ENCODE results near the gene CDC34. TPM values are rescaled to one million over a fixed set of nuclear protein-coding genes. Genes with fewer than 3 reads are reported as not detected.

Gene CDC34
- total and polyA plus RNA-seq, 7 donors, result 72.6 to 160 (median 107) TPM

DNA sequence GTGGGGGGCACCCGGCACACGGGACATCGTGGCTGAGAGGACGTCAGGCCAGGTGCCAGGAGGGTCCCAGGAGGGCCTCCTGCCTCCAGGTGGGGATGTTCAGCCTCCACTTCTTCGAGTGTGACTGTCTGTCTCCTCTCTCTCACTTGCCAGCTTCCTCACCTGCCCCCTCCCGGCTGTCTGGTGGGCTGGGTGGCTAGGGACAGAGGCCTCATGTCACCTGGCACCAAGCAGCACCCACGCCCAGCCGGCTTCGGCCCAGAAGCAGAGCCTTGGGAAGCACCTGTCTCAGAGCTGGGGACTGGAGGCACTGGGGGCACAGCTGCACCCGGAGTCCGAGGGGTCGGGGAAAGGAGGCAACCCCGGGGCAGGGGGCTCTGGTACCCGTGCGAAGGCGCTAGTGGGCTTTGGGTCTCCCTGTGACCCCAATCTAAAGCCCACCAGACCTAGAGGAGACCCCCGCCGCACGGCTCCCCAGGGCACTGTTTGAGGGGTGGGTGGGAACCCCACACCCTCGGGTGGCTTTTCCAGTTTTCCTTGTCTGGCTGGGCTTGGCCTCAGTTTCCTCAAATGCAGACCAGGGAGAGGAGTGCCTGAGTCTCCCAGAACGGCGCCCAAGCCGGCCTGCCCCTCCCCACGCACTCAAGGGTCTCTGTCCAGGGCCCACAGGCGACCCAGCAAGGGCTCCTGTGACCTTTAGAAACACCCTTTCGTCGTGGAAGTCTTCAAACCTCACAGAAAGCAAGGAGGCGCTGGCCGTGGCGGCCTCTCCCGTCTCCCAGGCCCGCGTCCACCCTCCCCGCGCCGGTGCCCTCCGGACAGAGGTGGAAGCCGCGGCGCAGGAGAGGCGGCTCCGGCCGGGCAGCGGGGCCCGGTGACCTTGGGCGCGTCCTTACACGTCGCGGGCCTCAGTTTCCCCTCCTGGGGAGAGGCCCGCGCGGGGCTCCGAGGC lies 57.5 kb downstream of the CDC34 start:
- Histone ChIP-seq H3K4me3 (peak overlapping the region; percentile 30), H3K27me3 (ENCODE audit: insufficient read depth in 3 of 3, low read length in 2 of 3) (peaks cover 0 to 40% (median 20%) of the 10 kb centered on the region in 3 donors), H3K4me1 (peaks cover 3% of the 10 kb centered on the region), H3K9me3 (no peaks in the 10 kb centered on the region), H3K36me3 (ENCODE audit: insufficient read depth in 1 of 2, low read depth in 1 of 2) (no peaks in the 10 kb centered on the region), H3K27ac (no peak overlapping the region)
- ATAC-seq, result no peak
- no peak for DNase-seq
- TF ChIP-seq, protein P1, sequence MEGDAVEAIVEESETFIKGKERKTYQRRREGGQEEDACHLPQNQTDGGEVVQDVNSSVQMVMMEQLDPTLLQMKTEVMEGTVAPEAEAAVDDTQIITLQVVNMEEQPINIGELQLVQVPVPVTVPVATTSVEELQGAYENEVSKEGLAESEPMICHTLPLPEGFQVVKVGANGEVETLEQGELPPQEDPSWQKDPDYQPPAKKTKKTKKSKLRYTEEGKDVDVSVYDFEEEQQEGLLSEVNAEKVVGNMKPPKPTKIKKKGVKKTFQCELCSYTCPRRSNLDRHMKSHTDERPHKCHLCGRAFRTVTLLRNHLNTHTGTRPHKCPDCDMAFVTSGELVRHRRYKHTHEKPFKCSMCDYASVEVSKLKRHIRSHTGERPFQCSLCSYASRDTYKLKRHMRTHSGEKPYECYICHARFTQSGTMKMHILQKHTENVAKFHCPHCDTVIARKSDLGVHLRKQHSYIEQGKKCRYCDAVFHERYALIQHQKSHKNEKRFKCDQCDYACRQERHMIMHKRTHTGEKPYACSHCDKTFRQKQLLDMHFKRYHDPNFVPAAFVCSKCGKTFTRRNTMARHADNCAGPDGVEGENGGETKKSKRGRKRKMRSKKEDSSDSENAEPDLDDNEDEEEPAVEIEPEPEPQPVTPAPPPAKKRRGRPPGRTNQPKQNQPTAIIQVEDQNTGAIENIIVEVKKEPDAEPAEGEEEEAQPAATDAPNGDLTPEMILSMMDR (IDR thresholded peaks at IDR 0.05), result no peak
- WGBS, 3 donors, result 12 to 16% (median 13%) methylated on average over 46 to 54 of the region's 54 CpGs
- intact Hi-C loops (cut with DNase I), result loop anchor here in 1 of 2 donors (10.0 kb wide), 1 partner anchor 146 kb away; no protein-coding TSS in a partner anchor

DNA sequence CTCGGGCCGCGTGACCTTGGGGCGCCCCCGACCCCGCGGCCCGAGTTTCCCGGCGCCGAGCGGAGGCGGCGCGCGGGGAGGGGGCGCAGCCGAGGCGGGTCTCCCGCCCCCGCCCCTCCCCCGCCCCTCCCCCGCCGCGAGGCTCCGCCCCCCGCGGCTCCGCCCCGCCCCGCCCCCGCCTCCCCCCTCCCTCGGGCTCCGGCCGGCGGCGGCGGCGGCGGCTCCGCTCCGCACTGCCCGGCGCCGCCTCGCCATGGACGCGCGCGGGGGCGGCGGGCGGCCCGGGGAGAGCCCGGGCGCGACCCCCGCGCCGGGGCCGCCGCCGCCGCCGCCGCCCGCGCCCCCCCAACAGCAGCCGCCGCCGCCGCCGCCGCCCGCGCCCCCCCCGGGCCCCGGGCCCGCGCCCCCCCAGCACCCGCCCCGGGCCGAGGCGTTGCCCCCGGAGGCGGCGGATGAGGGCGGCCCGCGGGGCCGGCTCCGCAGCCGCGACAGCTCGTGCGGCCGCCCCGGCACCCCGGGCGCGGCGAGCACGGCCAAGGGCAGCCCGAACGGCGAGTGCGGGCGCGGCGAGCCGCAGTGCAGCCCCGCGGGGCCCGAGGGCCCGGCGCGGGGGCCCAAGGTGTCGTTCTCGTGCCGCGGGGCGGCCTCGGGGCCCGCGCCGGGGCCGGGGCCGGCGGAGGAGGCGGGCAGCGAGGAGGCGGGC lies 58.3 kb downstream of the CDC34 start, which contains the start of gene HCN2:
Gene HCN2 (plus strand): TSS at position 189 of the 703 bp plus-strand sequence. CDS start 65 bp downstream, at position 254.
- H3K9me3 ChIP-seq, result no peaks in the 10 kb centered on the region
- no peaks in the 10 kb centered on the region for H3K36me3 ChIP-seq (ENCODE audit: insufficient read depth in 1 of 2, low read depth in 1 of 2)
- WGBS, 3 donors, result 0 to 1% (median 1%) methylated on average over 20 to 121 of the region's 132 CpGs
- TF ChIP-seq, protein P1 (IDR thresholded peaks at IDR 0.05), result no peak
- no peaks in the 10 kb centered on the region for H3K4me1 ChIP-seq
- H3K4me3 ChIP-seq, result peak within 1 kb of the TSS; percentile 30
- no peak within 1 kb of the TSS for H3K27ac ChIP-seq
- ATAC-seq (no peak), DNase-seq (no peak)
- intact Hi-C loops (cut with DNase I), result loop anchor here in 1 of 2 donors (5.0 to 10.0 kb wide), 2 partner anchors 37 to 145 kb away; no protein-coding TSS in a partner anchor
- H3K27me3 ChIP-seq (ENCODE audit: insufficient read depth in 3 of 3, low read length in 2 of 3), result peaks cover 0 to 44% (median 20%) of the 10 kb centered on the region in 3 donors

DNA sequence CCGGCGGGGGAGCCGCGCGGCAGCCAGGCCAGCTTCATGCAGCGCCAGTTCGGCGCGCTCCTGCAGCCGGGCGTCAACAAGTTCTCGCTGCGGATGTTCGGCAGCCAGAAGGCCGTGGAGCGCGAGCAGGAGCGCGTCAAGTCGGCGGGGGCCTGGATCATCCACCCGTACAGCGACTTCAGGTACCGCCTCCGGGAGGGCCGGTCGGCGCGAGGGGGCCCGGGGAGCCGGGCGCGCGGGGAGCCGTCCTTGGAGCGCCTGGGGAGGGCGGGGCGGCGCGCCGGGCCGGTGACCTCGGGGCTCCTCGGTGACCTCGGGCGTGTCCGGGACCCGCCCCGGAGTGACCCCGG lies 58.8 kb downstream of the CDC34 start:
- no peaks in the 10 kb centered on the region for H3K4me1 ChIP-seq
- intact Hi-C loops (cut with DNase I), result loop anchor here in 1 of 2 donors (5.0 kb wide), 1 partner anchor 37 kb away; no protein-coding TSS in a partner anchor
- H3K9me3 ChIP-seq, result no peaks in the 10 kb centered on the region
- DNase-seq (no peak), ATAC-seq (no peak)
- H3K27me3 ChIP-seq (ENCODE audit: insufficient read depth in 3 of 3, low read length in 2 of 3), result peaks cover 0 to 47% (median 20%) of the 10 kb centered on the region in 3 donors
- no peaks in the 10 kb centered on the region for H3K36me3 ChIP-seq (ENCODE audit: insufficient read depth in 1 of 2, low read depth in 1 of 2)
- H3K4me3 ChIP-seq, result peak overlapping the region; percentile 28
- TF ChIP-seq, protein P1 (IDR thresholded peaks at IDR 0.05), result no peak
- no peak overlapping the region for H3K27ac ChIP-seq
- 0 to 2% (median 1%) methylated on average over 9 to 50 of the region's 50 CpGs for WGBS, 3 donors

DNA sequence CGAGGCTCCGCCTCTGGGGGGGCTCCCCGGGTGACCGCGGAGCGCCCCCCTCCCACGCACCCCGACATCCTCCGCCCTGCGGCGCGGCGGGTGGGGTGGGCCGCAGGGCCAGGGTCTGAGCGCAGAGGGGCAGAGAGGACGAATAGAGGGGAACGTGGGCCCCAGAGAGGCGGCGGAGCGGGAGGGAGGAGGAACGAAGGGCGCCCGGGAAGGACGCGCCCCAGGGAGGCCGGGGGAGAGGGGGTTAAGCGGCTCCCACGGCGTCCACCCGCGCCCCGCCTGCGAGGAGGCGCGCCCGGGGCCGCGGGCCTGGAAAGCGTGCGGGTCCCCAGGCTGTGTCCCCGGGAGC lies 59.2 kb downstream of the CDC34 start:
- 3 to 10% (median 8%) methylated on average over 16 to 41 of the region's 41 CpGs for WGBS, 3 donors
- ATAC-seq (no peak), DNase-seq (no peak)
- H3K27ac ChIP-seq, result no peak overlapping the region
- TF ChIP-seq, protein P1 (IDR thresholded peaks at IDR 0.05), result no peak
- no peaks in the 10 kb centered on the region for H3K36me3 ChIP-seq (ENCODE audit: insufficient read depth in 1 of 2, low read depth in 1 of 2)
- no peaks in the 10 kb centered on the region for H3K9me3 ChIP-seq
- H3K4me3 ChIP-seq, result no peak overlapping the region
- H3K4me1 ChIP-seq, result no peaks in the 10 kb centered on the region
- peaks cover 0 to 51% (median 20%) of the 10 kb centered on the region in 3 donors for H3K27me3 ChIP-seq (ENCODE audit: insufficient read depth in 3 of 3, low read length in 2 of 3)
- intact Hi-C loops (cut with DNase I), result loop anchor here in 1 of 2 donors (5.0 kb wide), 1 partner anchor 37 kb away; no protein-coding TSS in a partner anchor

Measured in psoas muscle (tissue), 8 donors.